Natural killer cell (primary cell): ENCODE results near the gene KLHL2. TPM values are rescaled to one million over a fixed set of nuclear protein-coding genes. Genes with fewer than 3 reads are reported as not detected.

Source experiments
- ATAC-seq, 3 donors: fragments of 150-1000 bp in 2 of 3; fragments of 200-7000 bp in 1 of 3; cut with Tn5 transposase; 1 replicate in 1 of 3; 2 replicates in 2 of 3; pipeline ENCODE4 v1.10.0; 2021; ENCODE audit warnings: mild to moderate bottlenecking in 2 of 3, moderate library complexity in 2 of 3
- DNase-seq, 2 donors: peaks; one replicate each; pipeline versions ENCODE4 v3.0.0 to v3.0.0-alpha.2; 2013 to 2021; ENCODE audit warnings: mixed read lengths in 1 of 2
- H3K27ac ChIP-seq: one replicate; pipeline ENCODE4 v1.5.1; 2013; ENCODE audit warnings: mild to moderate bottlenecking, low read length
- H3K27me3 ChIP-seq: one replicate; pipeline ENCODE4 v1.6.1; 2013; ENCODE audit warnings: low read length; ENCODE audit not compliant: control insufficient read depth, insufficient read depth
- H3K36me3 ChIP-seq: one replicate; pipeline ENCODE4 v1.6.1; 2013; ENCODE audit warnings: low read length; ENCODE audit not compliant: control insufficient read depth, insufficient read depth
- H3K4me1 ChIP-seq: one replicate; pipeline ENCODE4 v1.6.1; 2013; ENCODE audit warnings: low read length; ENCODE audit not compliant: control insufficient read depth, insufficient read depth
- H3K4me3 ChIP-seq: one replicate; pipeline ENCODE4 v1.5.1; 2013; ENCODE audit warnings: low read length
- H3K9me3 ChIP-seq: one replicate; pipeline ENCODE4 v1.6.1; 2013; ENCODE audit warnings: low read length; ENCODE audit not compliant: control insufficient read depth, insufficient read depth
- H3K27ac Mint-ChIP-seq, 2 donors: one replicate each; pipeline ENCODE4 v1.8.0; 2022; ENCODE audit warnings: mild to moderate bottlenecking in 2 of 2, mixed read lengths in 2 of 2, moderate library complexity in 1 of 2
- H3K27me3 Mint-ChIP-seq, 2 donors: one replicate each; pipeline ENCODE4 v1.8.0; 2022; ENCODE audit warnings: low read depth in 2 of 2, mixed read lengths in 2 of 2
- H3K36me3 Mint-ChIP-seq: one replicate; pipeline ENCODE4 v1.8.0; 2022; ENCODE audit warnings: mixed read lengths
- H3K4me1 Mint-ChIP-seq, 2 donors: one replicate each; pipeline ENCODE4 v1.8.0; 2022; ENCODE audit warnings: mixed read lengths in 2 of 2
- H3K4me3 Mint-ChIP-seq: one replicate; pipeline ENCODE4 v1.8.0; 2022; ENCODE audit warnings: mild to moderate bottlenecking, moderate library complexity, mixed read lengths
- H3K9me3 Mint-ChIP-seq, 2 donors: one replicate each; pipeline ENCODE4 v1.8.0; 2022; ENCODE audit warnings: mixed read lengths in 2 of 2
- CTCF ChIP-seq: fragments of 200-600 bp; IDR thresholded peaks from one replicate; pipeline ENCODE4 v1.8.0; 2022; ENCODE audit warnings: antibody characterized with exemption
- WGBS: methylation state at CpG from one replicate; pipeline ENCODE4 v1.1.7; 2013; ENCODE audit warnings: missing lambda C conversion rate; ENCODE audit not compliant: insufficient coverage; 5-methylcytosine and 5-hydroxymethylcytosine counted together
- intact Hi-C: fragments of 100-400 bp; cut with micrococcal nuclease; formaldehyde crosslinking; loops from one replicate; pipeline ENCODE4 v1.14.2; 2022
- total RNA-seq, 4 donors: library from RNA; stranded (reverse); fragments of 120-200 nt in 1 of 4; gene quantifications; one replicate each; pipeline versions ENCODE4 v1.2.3 to v1.2.4, GENCODE V29; 2013 to 2022

The KLHL2 gene
- total RNA-seq, 3 donors from 2014 or later (not counting 1 experiment from before 2014, with no cell fraction given): 24.2 to 29.2 (median 25.2) TPM

GRCh38 chr4:165203541-165204461, 3.6 kb upstream of the KLHL2 start:
- no peaks in the 10 kb centered on the region for H3K9me3 ChIP-seq
- WGBS: 86% methylated on average over 8 of the region's 8 CpGs
- H3K27me3 Mint-ChIP-seq: no peaks in the 10 kb centered on the region

GRCh38 chr4:165204462-165204830, 2.9 kb upstream of the KLHL2 start:
- ATAC-seq (no peak), DNase-seq (peak in 1 of 2 donors; percentile 10)
- H3K27ac ChIP-seq: no peak overlapping the region

More at GRCh38 chr4:165203541-165204461, 3.6 kb upstream of the KLHL2 start:
- H3K27ac Mint-ChIP-seq: no peak overlapping the region
- no peak for TF ChIP-seq CTCF
- no peaks in the 10 kb centered on the region for H3K9me3 Mint-ChIP-seq
- no peaks in the 10 kb centered on the region for H3K36me3 Mint-ChIP-seq
- Histone ChIP-seq H3K4me1 (peaks cover 16% of the 10 kb centered on the region), H3K27me3 (no peaks in the 10 kb centered on the region), H3K27ac (no peak overlapping the region), H3K4me3 (no peak overlapping the region), H3K36me3 (no peaks in the 10 kb centered on the region)
- peak overlapping the region; percentile 26 for H3K4me3 Mint-ChIP-seq
- no peak for ATAC-seq
- peaks cover 17 to 23% of the 10 kb centered on the region in 2 donors for H3K4me1 Mint-ChIP-seq
- intact Hi-C loops: no loop called here
- no peak for DNase-seq

GRCh38 chr4:165207016-165207430, 338 bp upstream of the KLHL2 start:
- H3K36me3 Mint-ChIP-seq: no peaks in the 10 kb centered on the region
- no peaks in the 10 kb centered on the region for H3K9me3 ChIP-seq
- H3K4me1 ChIP-seq: peaks cover 19% of the 10 kb centered on the region
- H3K27me3 ChIP-seq: no peaks in the 10 kb centered on the region
- TF ChIP-seq CTCF: no peak
- peak overlapping the region; percentile 71 for H3K4me3 Mint-ChIP-seq
- H3K4me1 Mint-ChIP-seq: peaks cover 42 to 46% of the 10 kb centered on the region in 2 donors
- peak overlapping the region; percentile 21 for H3K27ac ChIP-seq
- no peaks in the 10 kb centered on the region for H3K9me3 Mint-ChIP-seq
- WGBS: under 1% methylated on average over 28 of the region's 28 CpGs
- DNase-seq (no peak), ATAC-seq (peak in 2 of 3 donors; percentile 5 to 8)
- peak overlapping the region; percentile 11 to 33 for H3K27ac Mint-ChIP-seq
- H3K4me3 ChIP-seq: peak overlapping the region; percentile 51
- H3K36me3 ChIP-seq: no peaks in the 10 kb centered on the region
- intact Hi-C loops: loop anchor here (5.0 kb wide), 2 partner anchors 95 to 120 kb away; partner anchors contain the start of genes MSMO1 and TMEM192
- no peaks in the 10 kb centered on the region for H3K27me3 Mint-ChIP-seq

More at GRCh38 chr4:165204462-165204830, 2.9 kb upstream of the KLHL2 start:
- 18% methylated on average over 1 of the region's 3 CpGs for WGBS
- Mint-ChIP-seq H3K4me1 (peaks cover 23 to 29% of the 10 kb centered on the region in 2 donors), H3K4me3 (peak overlapping the region; percentile 26), H3K36me3 (no peaks in the 10 kb centered on the region), H3K27me3 (no peaks in the 10 kb centered on the region), H3K27ac (no peak overlapping the region), H3K9me3 (no peaks in the 10 kb centered on the region)
- TF ChIP-seq CTCF: no peak
- peaks cover 19% of the 10 kb centered on the region for H3K4me1 ChIP-seq
- H3K27me3 ChIP-seq: no peaks in the 10 kb centered on the region
- H3K9me3 ChIP-seq: no peaks in the 10 kb centered on the region
- intact Hi-C loops: no loop called here
- H3K36me3 ChIP-seq: no peaks in the 10 kb centered on the region
- no peak overlapping the region for H3K4me3 ChIP-seq
